SK-N-SH (cell line): ENCODE data around the gene C1orf146. TPM values are rescaled to one million over a fixed set of nuclear protein-coding genes. Genes with fewer than 3 reads are reported as not detected.

Experiments used
- CTCF ChIA-PET: fragments of 300-600, 350-600 bp; formaldehyde crosslinking; extraction: SDS; loops from one replicate; lab custom pipeline; 2021; lab: Yijun Ruan, JAX
- POLR2A ChIA-PET: fragments of 350-600 bp; sonication (Branson Sonifier 250); formaldehyde crosslinking; extraction: SDS; loops from one replicate; lab custom pipeline; 2020; ENCODE audit warnings: antibody characterized with exemption, inconsistent platforms; lab: Yijun Ruan, JAX
- DNase-seq: peaks from one replicate; pipeline ENCODE4 v3.0.0; 2012
- H2AFZ ChIP-seq: fragments of 200-600 bp; sonication (generic); 2 replicates; pipeline ENCODE4 v1.8.1; 2016; ENCODE audit warnings: antibody characterized with exemption, mild to moderate bottlenecking, low read depth
- H3F3A ChIP-seq: fragments of 200-600 bp; sonication (generic); replicated peaks from 2 replicates; pipeline ENCODE3; 2016; ENCODE audit warnings: antibody characterized with exemption, mild to moderate bottlenecking; ENCODE audit not compliant: insufficient read depth
- H3K27ac ChIP-seq, 2 experiments: fragments of 200-500 bp in 1 of 2; fragments of 200-600 bp in 1 of 2; sonication (Bioruptor generic) in 1 of 2; sonication (generic), shearing (Covaris generic) in 1 of 2; 2 replicates each; pipeline versions ENCODE4 v1.5.1 to v1.6.1; 2014 to 2016; ENCODE audit warnings: low read depth in 2 of 2, inconsistent platforms in 1 of 2, low read length in 1 of 2, mild to moderate bottlenecking in 1 of 2, mixed read lengths in 1 of 2
- H3K27me3 ChIP-seq: fragments of 200-600 bp; sonication (generic), shearing (Covaris generic); 2 replicates; pipeline ENCODE4 v1.6.1; 2016; ENCODE audit warnings: mixed run types; ENCODE audit not compliant: insufficient read depth
- H3K36me3 ChIP-seq, 2 experiments: fragments of 200-500 bp in 1 of 2; fragments of 200-600 bp in 1 of 2; sonication (Bioruptor generic) in 1 of 2; sonication (generic) in 1 of 2; replicated peaks in 1 of 2; 2 replicates each; pipeline versions ENCODE3 to v1.5.1; 2014 to 2016; ENCODE audit warnings: low read length in 1 of 2, mild to moderate bottlenecking in 1 of 2; ENCODE audit not compliant: insufficient read depth in 2 of 2, control insufficient read depth in 1 of 2
- H3K4me1 ChIP-seq, 2 experiments: fragments of 200-500 bp in 1 of 2; fragments of 200-600 bp in 1 of 2; sonication (Bioruptor generic) in 1 of 2; sonication (generic), shearing (Covaris generic) in 1 of 2; 2 replicates each; pipeline versions ENCODE4 v1.5.1 to v1.6.1; 2014 to 2016; ENCODE audit warnings: low read depth in 1 of 2, low read length in 1 of 2, mixed run types in 1 of 2; ENCODE audit not compliant: insufficient read depth in 2 of 2, control insufficient read depth in 1 of 2
- H3K4me2 ChIP-seq: fragments of 200-600 bp; sonication (generic), shearing (Covaris generic); 2 replicates; pipeline ENCODE4 v1.6.1; 2017; ENCODE audit warnings: mixed run types
- H3K4me3 ChIP-seq, 2 experiments: fragments of 200-500 bp in 1 of 2; fragments of 200-600 bp in 1 of 2; sonication (Bioruptor generic) in 1 of 2; sonication (generic), shearing (Covaris generic) in 1 of 2; 2 replicates each; pipeline versions ENCODE4 v1.5.1 to v1.8.1; 2014 to 2016; ENCODE audit warnings: low read depth in 2 of 2, inconsistent platforms in 1 of 2, low read length in 1 of 2, mild to moderate bottlenecking in 1 of 2, mixed read lengths in 1 of 2, moderate library complexity in 1 of 2
- H3K79me2 ChIP-seq: fragments of 200-600 bp; sonication (generic); 2 replicates; pipeline ENCODE4 v1.8.1; 2017; ENCODE audit warnings: mild to moderate bottlenecking; ENCODE audit not compliant: insufficient read depth
- H3K9ac ChIP-seq: fragments of 200-600 bp; sonication (generic); 2 replicates; pipeline ENCODE4 v1.6.1; 2017; ENCODE audit warnings: mixed run types
- H3K9me2 ChIP-seq: fragments of 200-600 bp; sonication (generic); 2 replicates; pipeline ENCODE4 v1.6.1; 2017; ENCODE audit warnings: mixed run types
- H3K9me3 ChIP-seq: fragments of 200-600 bp; sonication (generic); 2 replicates; pipeline ENCODE4 v1.6.1; 2017; ENCODE audit warnings: mixed run types, mild to moderate bottlenecking, moderate library complexity
- H4K20me1 ChIP-seq: fragments of 200-600 bp; sonication (generic); 2 replicates; pipeline ENCODE4 v1.6.1; 2017; ENCODE audit warnings: mild to moderate bottlenecking, mixed run types; ENCODE audit not compliant: insufficient read depth
- EP300 ChIP-seq, 2 experiments: IDR thresholded peaks; 2 replicates each; pipeline versions ENCODE4 v1.4.0 to v1.6.1; 2012; ENCODE audit warnings: borderline replicate concordance in 1 of 2, low read depth in 1 of 2, low read length in 1 of 2
- FOXJ3 ChIP-seq: sonication (generic); formaldehyde crosslinking; IDR thresholded peaks from 2 replicates; pipeline ENCODE4 v1.5.1; 2020; ENCODE audit warnings: mild to moderate bottlenecking, missing genetic modification reagents
- MEF2A ChIP-seq: IDR thresholded peaks from 2 replicates; pipeline ENCODE4 v1.4.0; 2012; ENCODE audit warnings: low read depth, borderline replicate concordance
- NRF1 ChIP-seq: IDR thresholded peaks from 2 replicates; pipeline ENCODE4 v1.6.1; 2012; ENCODE audit warnings: low read depth, mild to moderate bottlenecking, low read length
- POLR2AphosphoS5 ChIP-seq: IDR thresholded peaks from 2 replicates; pipeline ENCODE4 v1.6.1; 2012; ENCODE audit warnings: low read depth, low read length
- RAD21 ChIP-seq: IDR thresholded peaks from 2 replicates; pipeline ENCODE4 v1.6.1; 2012; ENCODE audit warnings: mild to moderate bottlenecking, low read length
- RCOR1 ChIP-seq: fragments of 150-350 bp; IDR thresholded peaks from 2 replicates; pipeline ENCODE4 v1.6.1; 2017; ENCODE audit warnings: antibody characterized with exemption, low read length
- TEAD4 ChIP-seq: IDR thresholded peaks from 2 replicates; pipeline ENCODE4 v1.4.0; 2012; ENCODE audit warnings: mild to moderate bottlenecking, borderline replicate concordance; ENCODE audit not compliant: insufficient read depth
- WGBS: methylation state at CpG from one replicate; pipeline ENCODE4 v1.1.6; 2017; ENCODE audit warnings: low lambda C conversion rate; 5-methylcytosine and 5-hydroxymethylcytosine counted together
- polyA plus RNA-seq, 3 experiments: library from polyadenylated mRNA; depleted of rRNA; stranded (reverse); fragments of >200 nt; gene quantifications; 2 replicates each; pipeline ENCODE4 v1.2.3, GENCODE V29; 2012
- TF ChIP-seq, protein P1 (sequence below): IDR thresholded peaks from 2 replicates; pipeline ENCODE4; 2012
- TF ChIP-seq, protein P2 (sequence below): fragments of 150-350 bp; IDR thresholded peaks from 2 replicates; pipeline ENCODE4 v1.6.1; 2016; ENCODE audit warnings: mild to moderate bottlenecking, low read depth, low read length
- TF ChIP-seq, protein P3 (sequence below): IDR thresholded peaks from 2 replicates; pipeline ENCODE4 v1.6.1; 2012; ENCODE audit warnings: mild to moderate bottlenecking, low read depth, low read length, moderate library complexity
- TF ChIP-seq, protein P4 (sequence below): IDR thresholded peaks from 2 replicates; pipeline ENCODE4 v1.4.0; 2012; ENCODE audit warnings: low read depth

The C1orf146 gene
- polyA plus RNA-seq, 1 of the 3 experiments (the other 2 are of a cell fraction): not detected

GRCh38 chr1:92192246-92192645, 25.5 kb upstream of the C1orf146 start:
- Histone ChIP-seq H4K20me1 (no peaks in the 10 kb centered on the region), H3K4me1 (peaks cover 0 to 4% of the 10 kb centered on the region in 2 experiments; a peak in 1 of 4 replicates), H3K36me3 (no peaks in the 10 kb centered on the region), H3K9ac (no peak overlapping the region), H3K9me3 (no peaks in the 10 kb centered on the region), H3K27ac (no peak overlapping the region), H2AFZ (no peak overlapping the region), H3K4me3 (no peak overlapping the region), H3K4me2 (no peak overlapping the region), H3K79me2 (no peaks in the 10 kb centered on the region), H3K9me2 (no peaks in the 10 kb centered on the region), H3K27me3 (no peaks in the 10 kb centered on the region), H3F3A (peaks cover 3% of the 10 kb centered on the region)
- CTCF ChIA-PET: interaction anchor here (0.9 to 1.2 kb wide), 2 partner anchors 11 to 99 kb away, joined by 3 read pairs; no protein-coding TSS in a partner anchor
- no peak for DNase-seq
- TF ChIP-seq, protein P1, sequence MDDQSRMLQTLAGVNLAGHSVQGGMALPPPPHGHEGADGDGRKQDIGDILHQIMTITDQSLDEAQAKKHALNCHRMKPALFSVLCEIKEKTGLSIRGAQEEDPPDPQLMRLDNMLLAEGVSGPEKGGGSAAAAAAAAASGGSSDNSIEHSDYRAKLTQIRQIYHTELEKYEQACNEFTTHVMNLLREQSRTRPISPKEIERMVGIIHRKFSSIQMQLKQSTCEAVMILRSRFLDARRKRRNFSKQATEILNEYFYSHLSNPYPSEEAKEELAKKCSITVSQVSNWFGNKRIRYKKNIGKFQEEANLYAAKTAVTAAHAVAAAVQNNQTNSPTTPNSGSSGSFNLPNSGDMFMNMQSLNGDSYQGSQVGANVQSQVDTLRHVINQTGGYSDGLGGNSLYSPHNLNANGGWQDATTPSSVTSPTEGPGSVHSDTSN: no peak
- TF ChIP-seq EP300 (IDR thresholded peaks at IDR 0.05; ENCODE audit: borderline replicate concordance in 1 of 2, low read depth in 1 of 2, low read length in 1 of 2) (no peak), POLR2AphosphoS5 (no peak), MEF2A (no peak), FOXJ3 (no peak), TEAD4 (no peak), NRF1 (no peak), RCOR1 (no peak), RAD21 (no peak)
- TF ChIP-seq, protein P2, sequence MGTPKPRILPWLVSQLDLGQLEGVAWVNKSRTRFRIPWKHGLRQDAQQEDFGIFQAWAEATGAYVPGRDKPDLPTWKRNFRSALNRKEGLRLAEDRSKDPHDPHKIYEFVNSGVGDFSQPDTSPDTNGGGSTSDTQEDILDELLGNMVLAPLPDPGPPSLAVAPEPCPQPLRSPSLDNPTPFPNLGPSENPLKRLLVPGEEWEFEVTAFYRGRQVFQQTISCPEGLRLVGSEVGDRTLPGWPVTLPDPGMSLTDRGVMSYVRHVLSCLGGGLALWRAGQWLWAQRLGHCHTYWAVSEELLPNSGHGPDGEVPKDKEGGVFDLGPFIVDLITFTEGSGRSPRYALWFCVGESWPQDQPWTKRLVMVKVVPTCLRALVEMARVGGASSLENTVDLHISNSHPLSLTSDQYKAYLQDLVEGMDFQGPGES: no peak
- TF ChIP-seq, protein P3, sequence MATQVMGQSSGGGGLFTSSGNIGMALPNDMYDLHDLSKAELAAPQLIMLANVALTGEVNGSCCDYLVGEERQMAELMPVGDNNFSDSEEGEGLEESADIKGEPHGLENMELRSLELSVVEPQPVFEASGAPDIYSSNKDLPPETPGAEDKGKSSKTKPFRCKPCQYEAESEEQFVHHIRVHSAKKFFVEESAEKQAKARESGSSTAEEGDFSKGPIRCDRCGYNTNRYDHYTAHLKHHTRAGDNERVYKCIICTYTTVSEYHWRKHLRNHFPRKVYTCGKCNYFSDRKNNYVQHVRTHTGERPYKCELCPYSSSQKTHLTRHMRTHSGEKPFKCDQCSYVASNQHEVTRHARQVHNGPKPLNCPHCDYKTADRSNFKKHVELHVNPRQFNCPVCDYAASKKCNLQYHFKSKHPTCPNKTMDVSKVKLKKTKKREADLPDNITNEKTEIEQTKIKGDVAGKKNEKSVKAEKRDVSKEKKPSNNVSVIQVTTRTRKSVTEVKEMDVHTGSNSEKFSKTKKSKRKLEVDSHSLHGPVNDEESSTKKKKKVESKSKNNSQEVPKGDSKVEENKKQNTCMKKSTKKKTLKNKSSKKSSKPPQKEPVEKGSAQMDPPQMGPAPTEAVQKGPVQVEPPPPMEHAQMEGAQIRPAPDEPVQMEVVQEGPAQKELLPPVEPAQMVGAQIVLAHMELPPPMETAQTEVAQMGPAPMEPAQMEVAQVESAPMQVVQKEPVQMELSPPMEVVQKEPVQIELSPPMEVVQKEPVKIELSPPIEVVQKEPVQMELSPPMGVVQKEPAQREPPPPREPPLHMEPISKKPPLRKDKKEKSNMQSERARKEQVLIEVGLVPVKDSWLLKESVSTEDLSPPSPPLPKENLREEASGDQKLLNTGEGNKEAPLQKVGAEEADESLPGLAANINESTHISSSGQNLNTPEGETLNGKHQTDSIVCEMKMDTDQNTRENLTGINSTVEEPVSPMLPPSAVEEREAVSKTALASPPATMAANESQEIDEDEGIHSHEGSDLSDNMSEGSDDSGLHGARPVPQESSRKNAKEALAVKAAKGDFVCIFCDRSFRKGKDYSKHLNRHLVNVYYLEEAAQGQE: no peak
- TF ChIP-seq, protein P4, sequence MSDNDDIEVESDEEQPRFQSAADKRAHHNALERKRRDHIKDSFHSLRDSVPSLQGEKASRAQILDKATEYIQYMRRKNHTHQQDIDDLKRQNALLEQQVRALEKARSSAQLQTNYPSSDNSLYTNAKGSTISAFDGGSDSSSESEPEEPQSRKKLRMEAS: no peak
- 95% methylated on average over 9 of the region's 9 CpGs for WGBS
- POLR2A ChIA-PET: no interaction called here
